Measurements from ENCODE around the gene UNK.

Gene UNK

DNA sequence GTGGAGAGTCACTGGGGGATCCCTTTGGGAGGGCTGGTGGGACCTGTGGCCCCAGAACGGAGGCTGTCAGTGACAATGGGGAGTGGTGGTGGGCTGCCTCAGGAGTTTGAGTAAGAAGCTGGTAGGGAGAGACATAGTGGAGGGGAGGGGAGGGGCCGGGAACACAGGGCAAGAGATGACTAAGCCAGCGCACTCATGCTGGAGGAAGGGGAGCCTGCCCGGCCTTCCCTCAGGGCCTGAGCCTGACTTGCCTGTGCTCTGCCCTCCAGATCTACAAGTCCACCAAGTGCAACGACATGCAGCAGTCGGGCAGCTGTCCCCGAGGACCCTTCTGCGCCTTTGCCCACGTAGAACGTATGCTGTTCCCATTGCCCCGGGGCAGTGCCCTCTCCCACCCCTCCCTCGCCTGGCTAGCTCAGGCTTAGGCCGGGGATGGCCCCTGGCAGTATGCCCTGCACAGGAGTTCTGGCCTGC is 30.3 kb downstream of the UNK start:
- Histone ChIP-seq H3K9me2 (replicated peaks; ENCODE audit: control insufficient read depth, low read length) (no peaks in the 10 kb centered on the region), H3F3A (ENCODE audit: control insufficient read depth, insufficient read depth) (no peaks in the 10 kb centered on the region), H3K27ac (ENCODE audit: low read depth, low read length) (no peak overlapping the region), H3K27me3 (ENCODE audit: control insufficient read depth, low read length) (no peaks in the 10 kb centered on the region), H3K4me3 (ENCODE audit: low read length) (no peak overlapping the region), H4K20me1 (ENCODE audit: control insufficient read depth, insufficient read depth, low read depth, low read length) (no peaks in the 10 kb centered on the region), H3K36me3 (ENCODE audit: control insufficient read depth, low read length) (peaks cover 74% of the 10 kb centered on the region), H3K4me2 (ENCODE audit: low read length) (no peak overlapping the region), H3K79me2 (ENCODE audit: control insufficient read depth, low read length) (no peaks in the 10 kb centered on the region), H3K9me3 (ENCODE audit: control insufficient read depth, insufficient read depth, low read length) (no peaks in the 10 kb centered on the region), H3K4me1 (ENCODE audit: control insufficient read depth, low read length) (no peaks in the 10 kb centered on the region)
- no peak for TF ChIP-seq EZH2phosphoT487 (IDR thresholded peaks at IDR 0.05; ENCODE audit: borderline replicate concordance, low read length)
- TF ChIP-seq, protein P1, sequence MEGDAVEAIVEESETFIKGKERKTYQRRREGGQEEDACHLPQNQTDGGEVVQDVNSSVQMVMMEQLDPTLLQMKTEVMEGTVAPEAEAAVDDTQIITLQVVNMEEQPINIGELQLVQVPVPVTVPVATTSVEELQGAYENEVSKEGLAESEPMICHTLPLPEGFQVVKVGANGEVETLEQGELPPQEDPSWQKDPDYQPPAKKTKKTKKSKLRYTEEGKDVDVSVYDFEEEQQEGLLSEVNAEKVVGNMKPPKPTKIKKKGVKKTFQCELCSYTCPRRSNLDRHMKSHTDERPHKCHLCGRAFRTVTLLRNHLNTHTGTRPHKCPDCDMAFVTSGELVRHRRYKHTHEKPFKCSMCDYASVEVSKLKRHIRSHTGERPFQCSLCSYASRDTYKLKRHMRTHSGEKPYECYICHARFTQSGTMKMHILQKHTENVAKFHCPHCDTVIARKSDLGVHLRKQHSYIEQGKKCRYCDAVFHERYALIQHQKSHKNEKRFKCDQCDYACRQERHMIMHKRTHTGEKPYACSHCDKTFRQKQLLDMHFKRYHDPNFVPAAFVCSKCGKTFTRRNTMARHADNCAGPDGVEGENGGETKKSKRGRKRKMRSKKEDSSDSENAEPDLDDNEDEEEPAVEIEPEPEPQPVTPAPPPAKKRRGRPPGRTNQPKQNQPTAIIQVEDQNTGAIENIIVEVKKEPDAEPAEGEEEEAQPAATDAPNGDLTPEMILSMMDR (IDR thresholded peaks at IDR 0.05; ENCODE audit: low read depth, low read length, poor library complexity, severe bottlenecking), result no peak

DNA sequence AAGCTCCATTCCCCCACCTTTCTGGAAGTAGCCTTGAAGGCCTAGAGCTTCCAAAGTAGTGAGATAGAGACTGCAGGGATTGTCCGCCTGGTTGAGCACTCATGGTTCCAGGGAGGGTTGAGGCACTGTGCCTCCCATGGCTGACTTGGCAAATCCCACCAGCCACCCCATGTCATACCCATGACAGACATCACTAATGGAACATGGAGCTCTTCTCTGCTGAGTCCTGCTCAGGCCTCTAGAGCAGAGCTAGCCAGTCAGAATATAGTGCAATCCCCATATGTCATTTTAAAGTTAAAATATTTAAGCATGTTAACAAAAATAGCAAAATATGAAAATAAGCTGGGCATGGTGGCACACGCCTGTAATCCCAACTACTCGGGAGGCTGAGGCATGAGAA is 30.8 kb downstream of the UNK start:
- H3F3A ChIP-seq (ENCODE audit: control insufficient read depth, insufficient read depth), result no peaks in the 10 kb centered on the region
- H3K9me3 ChIP-seq (ENCODE audit: control insufficient read depth, insufficient read depth, low read length), result no peaks in the 10 kb centered on the region
- TF ChIP-seq, protein P1 (IDR thresholded peaks at IDR 0.05; ENCODE audit: low read depth, low read length, poor library complexity, severe bottlenecking), result no peak
- TF ChIP-seq EZH2phosphoT487 (IDR thresholded peaks at IDR 0.05; ENCODE audit: borderline replicate concordance, low read length), result no peak
- H3K79me2 ChIP-seq (ENCODE audit: control insufficient read depth, low read length), result no peaks in the 10 kb centered on the region
- no peaks in the 10 kb centered on the region for H3K9me2 ChIP-seq (replicated peaks; ENCODE audit: control insufficient read depth, low read length)
- H3K27me3 ChIP-seq (ENCODE audit: control insufficient read depth, low read length), result no peaks in the 10 kb centered on the region
- H4K20me1 ChIP-seq (ENCODE audit: control insufficient read depth, insufficient read depth, low read depth, low read length), result no peaks in the 10 kb centered on the region
- peaks cover 76% of the 10 kb centered on the region for H3K36me3 ChIP-seq (ENCODE audit: control insufficient read depth, low read length)
- no peaks in the 10 kb centered on the region for H3K4me1 ChIP-seq (ENCODE audit: control insufficient read depth, low read length)
- no peak overlapping the region for H3K27ac ChIP-seq (ENCODE audit: low read depth, low read length)
- H3K4me3 ChIP-seq (ENCODE audit: low read length), result no peak overlapping the region
- no peak overlapping the region for H3K4me2 ChIP-seq (ENCODE audit: low read length)

DNA sequence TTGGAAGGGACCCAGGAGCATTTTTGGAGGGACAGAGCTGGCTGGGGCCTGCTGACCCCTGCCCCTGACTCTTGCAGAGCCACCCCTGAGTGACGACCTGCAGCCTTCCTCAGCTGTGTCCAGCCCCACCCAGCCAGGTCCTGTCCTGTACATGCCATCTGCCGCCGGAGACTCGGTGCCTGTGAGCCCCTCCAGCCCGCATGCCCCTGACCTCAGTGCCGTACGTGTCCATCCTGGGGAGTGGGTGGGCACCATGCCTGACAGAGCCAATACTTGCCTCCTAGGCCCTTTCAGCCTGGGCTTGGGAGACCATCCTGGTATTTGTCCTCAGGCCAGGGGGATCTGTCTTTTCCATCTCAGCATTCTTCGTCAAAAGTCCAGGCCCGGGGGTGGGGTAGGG is 32.1 kb downstream of the UNK start:
- no peaks in the 10 kb centered on the region for H3F3A ChIP-seq (ENCODE audit: control insufficient read depth, insufficient read depth)
- H3K9me2 ChIP-seq (replicated peaks; ENCODE audit: control insufficient read depth, low read length), result no peaks in the 10 kb centered on the region
- H3K4me2 ChIP-seq (ENCODE audit: low read length), result no peak overlapping the region
- H3K27me3 ChIP-seq (ENCODE audit: control insufficient read depth, low read length), result no peaks in the 10 kb centered on the region
- no peak overlapping the region for H3K27ac ChIP-seq (ENCODE audit: low read depth, low read length)
- no peak for TF ChIP-seq EZH2phosphoT487 (IDR thresholded peaks at IDR 0.05; ENCODE audit: borderline replicate concordance, low read length)
- TF ChIP-seq, protein P1 (IDR thresholded peaks at IDR 0.05; ENCODE audit: low read depth, low read length, poor library complexity, severe bottlenecking), result no peak
- no peaks in the 10 kb centered on the region for H3K79me2 ChIP-seq (ENCODE audit: control insufficient read depth, low read length)
- no peaks in the 10 kb centered on the region for H3K4me1 ChIP-seq (ENCODE audit: control insufficient read depth, low read length)
- H3K9me3 ChIP-seq (ENCODE audit: control insufficient read depth, insufficient read depth, low read length), result no peaks in the 10 kb centered on the region
- no peak overlapping the region for H3K4me3 ChIP-seq (ENCODE audit: low read length)
- no peaks in the 10 kb centered on the region for H4K20me1 ChIP-seq (ENCODE audit: control insufficient read depth, insufficient read depth, low read depth, low read length)
- peaks cover 82% of the 10 kb centered on the region for H3K36me3 ChIP-seq (ENCODE audit: control insufficient read depth, low read length)

All from DOHH2 (cell line).